Muscle layer of duodenum (tissue), 2 donors: Measurements from ENCODE around the gene SCAF1.

ENCODE experiments used
- H3K27ac ChIP-seq: one replicate; pipeline ENCODE4 v1.7.0; 2013; ENCODE audit warnings: mild to moderate bottlenecking, low read length
- H3K27me3 ChIP-seq: one replicate; pipeline ENCODE4 v1.7.0; 2013; ENCODE audit warnings: low read depth, mild to moderate bottlenecking, control low read depth, low read length
- H3K36me3 ChIP-seq, 2 donors: one replicate each; pipeline ENCODE4 v1.7.0; 2013; ENCODE audit warnings: low read length in 2 of 2, control low read depth in 1 of 2, mild to moderate bottlenecking in 1 of 2; ENCODE audit not compliant: insufficient read depth in 2 of 2, control insufficient read depth in 1 of 2
- H3K4me1 ChIP-seq, 2 donors: one replicate each; pipeline ENCODE4 v1.7.0; 2013; ENCODE audit warnings: low read length in 2 of 2, mild to moderate bottlenecking in 2 of 2, control low read depth in 1 of 2, moderate library complexity in 1 of 2; ENCODE audit not compliant: insufficient read depth in 2 of 2, control insufficient read depth in 1 of 2
- H3K4me3 ChIP-seq, 2 donors: one replicate each; pipeline ENCODE4 v1.7.0; 2013; ENCODE audit warnings: low read length in 2 of 2, low read depth in 1 of 2, mild to moderate bottlenecking in 1 of 2
- H3K9me3 ChIP-seq, 2 donors: one replicate each; pipeline ENCODE4 v1.7.0; 2013; ENCODE audit warnings: low read length in 2 of 2, control low read depth in 1 of 2, mild to moderate bottlenecking in 1 of 2; ENCODE audit not compliant: control insufficient read depth in 1 of 2
- donor health status: healthy.

SCAF1 gene

DNA sequence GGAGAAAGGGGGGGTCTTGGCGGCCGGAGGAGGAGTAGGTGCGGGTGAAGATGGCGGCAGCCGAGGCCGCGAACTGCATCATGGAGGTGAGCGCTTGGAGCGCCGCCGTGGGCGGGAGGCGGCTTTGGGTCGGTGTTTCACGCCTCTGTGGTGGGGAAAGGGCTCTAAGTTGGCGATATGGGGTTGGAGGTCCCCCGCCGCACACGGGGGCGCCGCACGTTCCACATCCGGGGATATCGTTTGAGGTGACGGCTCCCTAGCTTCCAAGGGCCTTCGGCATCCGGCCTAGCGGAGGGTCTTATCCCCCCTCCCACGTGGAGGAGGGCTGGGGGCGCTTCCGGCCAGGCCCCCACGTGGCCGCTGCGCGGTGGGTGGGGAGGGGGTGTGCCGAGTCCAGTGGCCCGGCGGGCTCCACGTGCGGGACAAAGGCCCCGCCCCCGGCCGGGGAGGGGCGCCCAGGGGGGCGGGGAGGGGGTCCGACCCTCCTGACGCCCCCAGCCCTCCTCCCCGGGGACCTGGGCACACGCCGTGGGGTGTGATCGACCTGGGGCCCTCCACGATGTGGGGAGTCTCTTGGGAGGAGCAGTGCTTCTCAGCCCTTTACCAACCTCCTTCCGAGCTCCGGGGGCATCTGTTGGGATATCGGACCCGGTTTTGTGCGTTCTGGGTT, 35.4 kb downstream of the SCAF1 start, which contains the start of gene PRMT1:
PRMT1 (plus strand) TSS at position 41 of the 670 bp plus-strand sequence; CDS start at position 51, 10 bp downstream.
- no peaks in the 10 kb centered on the region for H3K27me3 ChIP-seq
- H3K36me3 ChIP-seq, result peaks cover 7 to 8% of the 10 kb centered on the region in 2 donors
- H3K9me3 ChIP-seq, result no peaks in the 10 kb centered on the region
- H3K4me1 ChIP-seq, result peaks cover 12 to 41% of the 10 kb centered on the region in 2 donors
- peak within 1 kb of the TSS; percentile 95 for H3K27ac ChIP-seq
- peak within 1 kb of the TSS; percentile 78 to 96 for H3K4me3 ChIP-seq

DNA sequence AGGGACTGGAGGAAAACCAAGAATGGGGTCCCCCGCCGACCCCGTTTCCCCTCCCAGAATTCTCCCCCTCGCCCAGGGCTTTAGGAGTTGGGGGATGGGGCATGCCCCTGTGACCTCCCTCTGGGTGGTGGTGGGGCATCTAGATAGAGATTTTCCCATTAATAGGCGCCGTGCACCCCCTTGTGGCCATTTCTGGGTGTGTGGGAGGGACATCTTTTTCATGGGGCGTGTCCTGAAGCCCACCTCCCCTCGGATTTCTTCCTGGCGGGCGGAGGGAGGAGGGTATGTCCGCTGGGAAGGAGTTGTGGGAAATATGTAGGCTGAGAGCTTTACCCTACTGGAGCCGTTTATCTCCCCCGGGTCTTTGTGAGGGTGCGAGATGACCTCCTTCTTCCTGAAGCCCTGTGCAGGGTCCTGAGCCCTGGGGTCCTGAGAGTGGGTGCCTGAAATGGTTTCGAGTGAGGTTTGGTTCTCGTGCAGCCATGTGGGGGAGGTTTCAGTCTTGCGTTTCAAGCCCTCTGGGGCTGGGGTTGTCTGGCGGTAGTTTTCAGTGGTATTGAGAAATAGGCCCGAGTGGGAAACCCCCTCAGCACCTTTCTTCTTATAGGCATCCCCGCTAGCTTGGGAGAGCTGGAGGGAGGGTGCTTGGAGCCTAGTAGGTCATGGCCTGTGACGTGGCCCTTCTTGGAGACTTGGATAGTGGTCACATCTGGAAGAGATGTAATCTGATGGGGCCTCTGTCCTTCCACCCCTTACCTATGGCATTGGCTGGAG, 36.1 kb downstream of the SCAF1 start:
- peaks cover 9 to 12% of the 10 kb centered on the region in 2 donors for H3K36me3 ChIP-seq
- H3K27me3 ChIP-seq, result no peaks in the 10 kb centered on the region
- H3K4me3 ChIP-seq, result peak overlapping the region; percentile 78 to 96
- H3K4me1 ChIP-seq, result peaks cover 12 to 41% of the 10 kb centered on the region in 2 donors
- no peaks in the 10 kb centered on the region for H3K9me3 ChIP-seq
- peak overlapping the region; percentile 88 for H3K27ac ChIP-seq

DNA sequence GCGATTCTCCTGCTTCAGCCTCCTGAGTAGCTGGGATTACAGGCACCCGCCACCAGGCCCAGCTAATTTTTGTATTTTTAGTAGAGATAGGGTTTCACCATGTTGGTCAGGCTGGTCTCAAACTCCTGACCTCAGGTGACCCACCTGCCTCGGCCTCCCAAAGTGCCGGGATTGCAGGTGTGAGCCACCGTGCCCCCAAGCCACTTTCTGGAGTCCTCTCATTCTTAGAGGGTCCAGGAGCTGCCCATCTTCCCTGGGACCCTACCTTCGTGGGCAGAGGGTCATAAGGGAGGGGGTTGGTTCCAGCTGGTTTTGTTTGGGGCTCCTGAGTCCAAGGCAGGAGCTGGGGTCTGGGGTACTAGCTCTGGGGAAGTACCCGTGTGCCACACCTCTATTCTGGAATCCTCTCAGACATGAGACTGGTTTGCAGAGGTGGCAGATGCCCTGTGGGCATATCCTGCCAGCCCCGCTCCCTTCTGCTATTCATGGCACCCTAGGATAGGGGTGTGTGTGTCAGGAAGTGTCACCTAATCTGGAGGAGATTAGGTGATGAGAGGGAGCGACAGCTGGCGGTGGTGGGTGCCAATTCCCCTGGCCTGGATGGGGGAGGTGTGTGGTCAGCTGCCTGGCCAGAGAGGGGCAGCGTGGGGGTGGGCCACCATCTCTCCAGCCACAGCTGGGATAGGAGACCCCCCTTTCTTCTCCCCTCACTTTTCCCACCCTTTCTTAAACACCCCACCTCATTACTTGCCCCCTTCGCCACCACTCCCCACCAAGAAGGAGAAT, 37.2 kb downstream of the SCAF1 start:
- Histone ChIP-seq H3K4me3 (no peak overlapping the region), H3K4me1 (peaks cover 12 to 41% of the 10 kb centered on the region in 2 donors), H3K9me3 (no peaks in the 10 kb centered on the region), H3K36me3 (peaks cover 12 to 20% of the 10 kb centered on the region in 2 donors), H3K27ac (no peak overlapping the region), H3K27me3 (no peaks in the 10 kb centered on the region)

DNA sequence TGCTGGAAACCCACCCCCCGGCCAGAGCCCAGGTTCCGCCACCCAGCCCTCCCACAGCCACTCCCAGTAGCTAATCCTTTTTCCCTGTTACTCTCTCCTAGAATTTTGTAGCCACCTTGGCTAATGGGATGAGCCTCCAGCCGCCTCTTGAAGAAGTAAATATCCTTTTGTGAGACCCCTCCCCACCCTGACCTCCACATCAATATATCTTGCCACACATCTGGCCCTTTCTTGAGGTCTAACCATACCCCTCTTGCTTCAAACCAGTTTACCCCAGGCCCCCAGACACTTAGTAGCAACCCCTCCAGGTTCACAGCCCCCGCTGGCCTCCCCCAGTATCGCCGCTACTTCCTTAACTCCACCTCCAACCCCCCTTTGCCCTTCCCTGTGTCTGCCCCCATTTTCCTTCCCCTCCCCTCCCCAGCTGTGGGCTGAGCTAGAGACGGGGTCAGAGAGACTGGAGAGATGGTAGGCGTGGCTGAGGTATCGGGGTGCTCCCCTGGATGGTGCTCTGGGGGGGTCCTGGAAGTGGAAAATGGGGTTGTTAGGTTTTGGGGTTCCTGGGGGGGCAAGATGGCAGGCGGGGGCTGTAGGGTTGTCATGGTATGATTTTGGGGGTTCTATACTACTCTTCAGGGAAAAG, 37.9 kb downstream of the SCAF1 start:
- H3K4me1 ChIP-seq, result peaks cover 12 to 41% of the 10 kb centered on the region in 2 donors

DNA sequence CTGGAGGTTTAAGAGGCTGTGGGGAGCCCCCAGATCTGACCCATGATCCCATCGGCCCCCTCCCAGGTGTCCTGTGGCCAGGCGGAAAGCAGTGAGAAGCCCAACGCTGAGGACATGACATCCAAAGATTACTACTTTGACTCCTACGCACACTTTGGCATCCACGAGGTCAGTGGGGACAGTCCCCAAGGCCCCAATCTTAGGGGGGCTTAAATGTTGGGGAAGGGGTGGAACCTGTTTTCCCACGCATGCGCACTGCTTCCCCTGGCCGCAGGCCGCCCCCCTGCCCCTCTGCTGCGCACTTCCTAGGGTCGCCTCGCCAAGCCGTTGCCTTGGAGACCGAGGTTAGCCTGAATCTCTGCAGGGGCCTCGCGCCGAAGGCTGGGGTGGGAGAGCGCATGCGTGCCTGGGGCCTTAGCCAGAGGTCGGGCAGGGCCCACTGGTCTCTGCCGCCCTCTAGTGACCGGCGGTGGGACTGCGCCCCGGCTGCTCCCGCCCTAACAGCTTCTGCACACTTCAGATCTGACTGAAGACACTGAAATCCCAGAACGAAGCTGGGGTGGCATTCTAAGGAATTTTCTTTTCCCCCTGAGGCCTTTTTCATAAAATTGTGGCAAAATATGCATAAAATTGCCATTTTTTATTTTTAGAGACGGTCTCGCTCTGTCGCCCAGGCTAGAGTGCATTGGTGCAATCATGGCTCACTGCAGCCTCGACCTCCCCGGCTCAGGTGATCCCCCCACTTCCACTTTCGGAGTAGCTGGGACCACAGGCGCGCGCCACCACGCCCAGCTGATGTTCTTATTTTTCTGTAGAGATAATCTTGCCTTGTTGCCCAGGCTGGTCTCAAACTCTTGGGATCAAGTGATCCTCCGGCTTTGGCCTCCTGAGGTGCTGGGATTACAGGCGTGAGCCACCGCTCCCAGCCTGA, 38.7 kb downstream of the SCAF1 start:
- Histone ChIP-seq H3K9me3 (no peaks in the 10 kb centered on the region), H3K36me3 (peaks cover 20 to 31% of the 10 kb centered on the region in 2 donors), H3K4me3 (peak overlapping the region; percentile 11 to 34)

More for the DNA sequence above, 37.9 kb downstream of the SCAF1 start:
- peaks cover 15 to 23% of the 10 kb centered on the region in 2 donors for H3K36me3 ChIP-seq
- H3K27me3 ChIP-seq, result no peaks in the 10 kb centered on the region
- peak overlapping the region; percentile 11 to 34 for H3K4me3 ChIP-seq
- no peak overlapping the region for H3K27ac ChIP-seq
- H3K9me3 ChIP-seq, result no peaks in the 10 kb centered on the region

DNA sequence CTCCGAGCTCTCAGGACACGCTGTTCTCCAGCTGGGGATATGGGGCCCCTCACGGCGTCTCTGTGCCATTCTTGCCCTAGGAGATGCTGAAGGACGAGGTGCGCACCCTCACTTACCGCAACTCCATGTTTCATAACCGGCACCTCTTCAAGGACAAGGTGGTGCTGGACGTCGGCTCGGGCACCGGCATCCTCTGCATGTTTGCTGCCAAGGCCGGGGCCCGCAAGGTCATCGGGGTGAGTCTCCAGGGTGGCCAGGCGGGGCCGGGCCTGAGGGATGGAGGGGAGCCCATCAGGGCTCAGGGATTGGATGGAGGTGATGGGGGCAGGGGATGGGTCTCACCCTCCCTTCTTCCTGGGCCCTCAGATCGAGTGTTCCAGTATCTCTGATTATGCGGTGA, 39.8 kb downstream of the SCAF1 start:
- Histone ChIP-seq H3K4me1 (peaks cover 12 to 41% of the 10 kb centered on the region in 2 donors), H3K9me3 (no peaks in the 10 kb centered on the region), H3K36me3 (peaks cover 20 to 41% of the 10 kb centered on the region in 2 donors), H3K4me3 (no peak overlapping the region), H3K27ac (no peak overlapping the region), H3K27me3 (no peaks in the 10 kb centered on the region)

More for the DNA sequence above, 38.7 kb downstream of the SCAF1 start:
- Histone ChIP-seq H3K27me3 (no peaks in the 10 kb centered on the region), H3K27ac (no peak overlapping the region), H3K4me1 (peaks cover 12 to 41% of the 10 kb centered on the region in 2 donors)

DNA sequence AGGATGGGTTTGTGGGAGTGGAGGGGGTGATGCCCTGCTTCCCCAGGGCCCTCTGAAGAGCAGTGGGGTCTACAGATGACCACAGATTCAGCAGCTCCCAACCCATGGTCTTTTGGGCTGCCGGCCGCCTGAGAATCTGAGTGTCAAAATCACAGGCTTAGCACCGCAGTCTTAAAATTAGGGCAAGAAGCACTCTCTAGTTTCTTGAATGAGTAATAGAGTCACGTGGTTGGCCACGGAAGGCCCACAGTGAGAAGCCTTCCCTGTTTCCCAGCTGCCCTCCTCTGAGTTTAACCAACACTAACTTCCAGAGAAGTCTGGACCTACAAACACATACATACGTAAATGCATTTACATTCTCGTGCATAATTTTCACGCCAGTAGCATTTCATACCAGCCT, 40.3 kb downstream of the SCAF1 start:
- H3K4me1 ChIP-seq, result peaks cover 12 to 41% of the 10 kb centered on the region in 2 donors
- H3K9me3 ChIP-seq, result no peaks in the 10 kb centered on the region
- no peaks in the 10 kb centered on the region for H3K27me3 ChIP-seq
- no peak overlapping the region for H3K27ac ChIP-seq
- peaks cover 20 to 44% of the 10 kb centered on the region in 2 donors for H3K36me3 ChIP-seq
- H3K4me3 ChIP-seq, result no peak overlapping the region

DNA sequence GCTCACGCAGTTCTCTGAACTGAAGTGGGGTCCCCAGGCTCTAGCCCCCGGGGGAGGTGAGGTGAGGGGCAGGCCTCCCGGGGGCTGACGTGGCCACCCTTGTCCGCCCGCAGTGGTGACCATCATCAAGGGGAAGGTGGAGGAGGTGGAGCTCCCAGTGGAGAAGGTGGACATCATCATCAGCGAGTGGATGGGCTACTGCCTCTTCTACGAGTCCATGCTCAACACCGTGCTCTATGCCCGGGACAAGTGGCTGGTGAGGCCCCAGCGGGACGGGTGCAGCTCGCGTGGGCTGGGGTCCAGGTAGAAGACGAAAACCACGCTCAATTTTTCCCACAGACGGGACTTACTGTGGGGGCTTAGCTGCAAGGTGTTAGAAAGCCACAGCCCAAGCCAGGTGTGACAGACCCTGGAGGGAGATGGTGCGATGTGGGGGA, 41.8 kb downstream of the SCAF1 start:
- Histone ChIP-seq H3K27me3 (no peaks in the 10 kb centered on the region), H3K4me3 (no peak overlapping the region), H3K9me3 (no peaks in the 10 kb centered on the region), H3K27ac (no peak overlapping the region), H3K36me3 (peaks cover 20 to 53% of the 10 kb centered on the region in 2 donors), H3K4me1 (peaks cover 6 to 30% of the 10 kb centered on the region in 2 donors)

DNA sequence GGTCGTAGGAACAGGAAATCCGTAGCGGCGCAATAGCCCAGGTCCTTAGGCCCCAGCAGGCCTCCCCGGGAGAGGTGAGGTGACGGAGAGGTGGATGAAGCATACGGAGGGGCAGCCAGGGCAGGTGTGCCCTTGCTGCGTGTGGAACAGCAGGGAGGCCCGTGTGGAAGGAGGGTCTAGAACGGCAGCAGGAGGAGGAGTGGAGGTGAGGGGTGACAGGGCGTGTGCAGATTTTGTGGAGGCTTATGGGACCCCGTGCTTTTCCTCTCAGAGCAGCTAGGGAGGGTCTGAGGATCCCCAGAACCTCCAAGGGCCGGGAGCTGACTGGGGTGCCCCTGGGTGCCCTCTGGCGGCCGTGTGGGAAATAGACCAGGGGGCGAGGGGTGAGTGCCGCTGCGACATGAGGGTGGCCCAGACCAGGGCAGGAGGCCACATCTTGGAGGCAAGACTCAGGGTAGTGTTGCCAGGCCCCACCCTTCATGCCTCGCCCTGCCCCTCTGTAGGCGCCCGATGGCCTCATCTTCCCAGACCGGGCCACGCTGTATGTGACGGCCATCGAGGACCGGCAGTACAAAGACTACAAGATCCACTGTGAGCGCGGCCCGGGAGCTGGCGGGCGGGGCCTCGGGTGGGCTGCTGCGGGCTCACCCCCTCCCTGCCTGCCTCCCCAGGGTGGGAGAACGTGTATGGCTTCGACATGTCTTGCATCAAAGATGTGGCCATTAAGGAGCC, 42.4 kb downstream of the SCAF1 start:
- Histone ChIP-seq H3K27ac (no peak overlapping the region), H3K4me1 (peaks cover 6 to 27% of the 10 kb centered on the region in 2 donors), H3K36me3 (peaks cover 20 to 53% of the 10 kb centered on the region in 2 donors), H3K9me3 (no peaks in the 10 kb centered on the region), H3K4me3 (no peak overlapping the region), H3K27me3 (no peaks in the 10 kb centered on the region)
